HepG2 (cell line): ENCODE measurements around the gene C12orf43. TPM values are rescaled to one million over a fixed set of nuclear protein-coding genes. Genes with fewer than 3 reads are reported as not detected.

ENCODE experiments used
- BRD4 ChIP-seq: sonication (generic); formaldehyde crosslinking; IDR thresholded peaks from 2 replicates; pipeline ENCODE4 v1.4.0; 2020; ENCODE audit warnings: missing genetic modification reagents
- CREB1 ChIP-seq, 2 experiments: fragments of 450-650 bp in 1 of 2; IDR thresholded peaks; 2 replicates each; pipeline ENCODE4 v1.6.1; 2016 to 2017; ENCODE audit warnings: control low read depth in 1 of 2, mild to moderate bottlenecking in 1 of 2, missing compliant biosample characterization in 1 of 2, missing genetic modification characterization in 1 of 2
- ELF1 ChIP-seq: sonication (generic); formaldehyde crosslinking; IDR thresholded peaks from 2 replicates; pipeline ENCODE4 v1.4.0; 2020; ENCODE audit warnings: missing genetic modification reagents
- EP300 ChIP-seq, 3 experiments: sonication (generic) in 1 of 3; formaldehyde crosslinking in 1 of 3; IDR thresholded peaks; 2 replicates each; pipeline versions ENCODE4 v1.5.1 to v1.6.1; 2011 to 2020; ENCODE audit warnings: low read depth in 2 of 3, low read length in 2 of 3, borderline replicate concordance in 1 of 3, improper control_type of control experiment in 1 of 3, mild to moderate bottlenecking in 1 of 3, missing genetic modification reagents in 1 of 3, moderate library complexity in 1 of 3
- HES4 ChIP-seq: sonication (generic); formaldehyde crosslinking; IDR thresholded peaks from 2 replicates; pipeline ENCODE4 v1.9.0; 2021; ENCODE audit warnings: mild to moderate bottlenecking, missing genetic modification reagents, borderline replicate concordance
- HMG20B ChIP-seq: conservative IDR thresholded peaks from 2 replicates; pipeline ENCODE4 v1.6.1; 2016; ENCODE audit warnings: missing genetic modification reagents, missing compliant biosample characterization
- HNRNPL ChIP-seq: fragments of 200-400 bp; formaldehyde crosslinking; IDR thresholded peaks from 2 replicates; pipeline ENCODE4 v1.6.1; 2017; ENCODE audit warnings: mild to moderate bottlenecking, low read depth, low read length
- IRX3 ChIP-seq: sonication (generic); formaldehyde crosslinking; IDR thresholded peaks from 2 replicates; pipeline ENCODE4 v1.8.1; 2023; ENCODE audit warnings: mild to moderate bottlenecking, low read depth, missing genetic modification reagents, borderline replicate concordance
- KDM3A ChIP-seq: IDR thresholded peaks from 2 replicates; pipeline ENCODE4 v1.6.1; 2018; ENCODE audit warnings: low read depth, missing compliant biosample characterization
- MED13 ChIP-seq: sonication (generic); formaldehyde crosslinking; IDR thresholded peaks from 2 replicates; pipeline ENCODE4 v1.5.0; 2020; ENCODE audit warnings: missing genetic modification reagents
- MIER2 ChIP-seq: IDR thresholded peaks from 2 replicates; pipeline ENCODE4 v1.6.1; 2016; ENCODE audit warnings: missing biosample characterization, missing genetic modification reagents
- MZF1 ChIP-seq: sonication (generic); formaldehyde crosslinking; IDR thresholded peaks from 2 replicates; pipeline ENCODE4 v1.8.1; 2023; ENCODE audit warnings: mild to moderate bottlenecking, missing genetic modification reagents, borderline replicate concordance
- NFKB2 ChIP-seq: sonication (generic); formaldehyde crosslinking; IDR thresholded peaks from 2 replicates; pipeline ENCODE4 v1.4.0; 2020; ENCODE audit warnings: missing genetic modification reagents, borderline replicate concordance
- PITX1 ChIP-seq: sonication (generic); formaldehyde crosslinking; IDR thresholded peaks from 2 replicates; pipeline ENCODE4 v1.5.1; 2020; ENCODE audit warnings: mild to moderate bottlenecking, missing genetic modification reagents
- POLR2AphosphoS5 ChIP-seq: IDR thresholded peaks from 2 replicates; pipeline ENCODE4 v1.6.1; 2012; ENCODE audit warnings: low read depth, low read length
- RBFOX2 ChIP-seq: fragments of 200-400 bp; formaldehyde crosslinking; IDR thresholded peaks from 2 replicates; pipeline ENCODE4 v1.6.1; 2017; ENCODE audit warnings: low read depth, mild to moderate bottlenecking, low read length
- SALL2 ChIP-seq: sonication (generic); formaldehyde crosslinking; IDR thresholded peaks from 2 replicates; pipeline ENCODE4 v1.8.1; 2023; ENCODE audit warnings: mild to moderate bottlenecking, missing genetic modification reagents, inconsistent platforms
- TAF1 ChIP-seq: sonication (generic); formaldehyde crosslinking; IDR thresholded peaks from 2 replicates; pipeline ENCODE4 v1.4.0; 2020; ENCODE audit warnings: missing genetic modification reagents
- YY1 ChIP-seq: IDR thresholded peaks from 2 replicates; pipeline ENCODE4 v1.6.1; 2011; ENCODE audit warnings: low read length, low read depth, moderate library complexity, mild to moderate bottlenecking; ENCODE audit not compliant: insufficient read depth, insufficient replicate concordance
- ZNF138 ChIP-seq: sonication (generic); formaldehyde crosslinking; IDR thresholded peaks from 2 replicates; pipeline ENCODE4 v1.5.0; 2020; ENCODE audit warnings: mild to moderate bottlenecking, low read depth, missing genetic modification reagents
- ZNF232 ChIP-seq: sonication (generic); formaldehyde crosslinking; IDR thresholded peaks from 2 replicates; pipeline ENCODE4 v1.4.0; 2020; ENCODE audit warnings: missing genetic modification reagents, borderline replicate concordance
- ZNF253 ChIP-seq: sonication (generic); formaldehyde crosslinking; IDR thresholded peaks from 2 replicates; pipeline ENCODE4 v1.8.0; 2022; ENCODE audit warnings: mild to moderate bottlenecking, missing genetic modification reagents, borderline replicate concordance
- ZNF556 ChIP-seq: sonication (generic); formaldehyde crosslinking; IDR thresholded peaks from 2 replicates; pipeline ENCODE4 v1.4.0; 2020; ENCODE audit warnings: mild to moderate bottlenecking, missing genetic modification reagents, borderline replicate concordance
- ZNF570 ChIP-seq: sonication (generic); formaldehyde crosslinking; IDR thresholded peaks from 2 replicates; pipeline ENCODE4 v1.4.0; 2020; ENCODE audit warnings: mild to moderate bottlenecking, missing genetic modification reagents, borderline replicate concordance
- ZSCAN31 ChIP-seq: sonication (generic); formaldehyde crosslinking; IDR thresholded peaks from 2 replicates; pipeline ENCODE4 v1.5.0; 2020; ENCODE audit warnings: low read depth, mild to moderate bottlenecking, missing genetic modification reagents
- polyA plus RNA-seq, 8 experiments: library from polyadenylated mRNA; depleted of rRNA in 3 of 8; stranded (reverse) in 7 of 8; unstranded in 1 of 8; fragments of >200 nt; fragmentation: Illumina TruSeq in 4 of 8; extraction: Trizol in 4 of 8; gene quantifications; 2 replicates each; pipeline versions ENCODE4 v1.2.1 to v1.2.3, GENCODE V29; 2011 to 2016; ENCODE audit warnings: low read depth in 4 of 8, missing spikeins in 1 of 8, mixed read lengths in 1 of 8; ENCODE audit not compliant: insufficient read depth in 1 of 8
- total RNA-seq, 5 experiments: library from RNA; depleted of rRNA; stranded (reverse); fragments of >200 nt; fragmentation: Illumina TruSeq; extraction: Trizol; gene quantifications; 2 replicates each; pipeline ENCODE4 v1.2.3, GENCODE V29; 2016; ENCODE audit warnings: low read depth in 1 of 5
- TF ChIP-seq, protein P1 (sequence below): sonication (generic); formaldehyde crosslinking; IDR thresholded peaks from 2 replicates; pipeline ENCODE4 v1.4.0; 2020; ENCODE audit warnings: missing genetic modification reagents
- TF ChIP-seq, protein P2 (sequence below): sonication (generic); formaldehyde crosslinking; IDR thresholded peaks from 2 replicates; pipeline ENCODE4 v1.5.0; 2020; ENCODE audit warnings: mild to moderate bottlenecking, missing genetic modification reagents

The C12orf43 gene
- total and polyA plus RNA-seq, 2 of the 13 experiments (the other 11 are each of a cell fraction or from before 2014, with no cell fraction given) = 7.9 to 11.1 TPM

DNA sequence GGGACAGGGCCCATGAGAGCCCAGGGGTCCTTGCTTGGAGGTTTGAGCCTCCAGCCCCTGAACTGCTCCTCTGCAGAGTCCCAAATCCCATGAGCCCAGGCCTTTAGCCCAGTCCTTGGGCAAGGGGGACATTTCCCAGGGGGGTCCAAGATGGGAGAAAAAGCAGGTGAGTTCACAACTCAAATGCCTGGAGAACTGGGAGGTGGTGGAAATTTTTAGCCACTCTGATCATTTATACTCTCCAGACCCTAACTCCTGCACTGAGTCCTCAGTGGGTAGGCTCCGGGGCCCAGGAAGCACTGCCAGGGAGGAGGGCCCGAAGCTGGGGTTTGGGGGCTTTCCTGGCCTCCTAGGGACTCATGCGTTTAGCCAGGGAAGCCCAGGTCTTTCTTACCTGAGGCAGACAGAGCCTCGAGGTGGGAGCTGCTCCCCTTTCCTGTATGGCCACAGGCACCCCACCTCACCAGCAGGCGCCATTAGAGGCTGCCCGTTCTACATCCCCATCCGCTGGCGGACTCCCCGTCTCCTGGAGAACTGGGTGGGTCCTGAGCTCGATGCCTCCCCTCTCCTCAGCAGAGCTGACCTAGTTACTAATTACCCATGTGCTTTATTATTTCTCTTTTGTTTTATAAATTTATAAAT lies 36.9 kb downstream of the C12orf43 start (continued):
- TF ChIP-seq ZNF232 (0 out of 2 replicates have a peak, but pooled peaks have one; percentile 39), ZNF138 (0 out of 2 replicates have a peak, but pooled peaks have one; percentile 55), RBFOX2 (no peak), POLR2AphosphoS5 (peak; percentile 61; the same call in 1 of the 2 replicates), ZNF253 (CRISPR knock-in tag) (no peak), ZNF570 (CRISPR knock-in tag) (no peak), CREB1 (IDR thresholded peaks at IDR 0.05) (no peak), CREB1 (CRISPR knock-in tag; IDR thresholded peaks at IDR 0.05) (no peak), YY1 (peak; percentile 72), MIER2 (no peak), SALL2 (CRISPR knock-in tag) (0 out of 2 replicates have a peak, but pooled peaks have one; percentile 13), ELF1 (0 out of 2 replicates have a peak, but pooled peaks have one; percentile 5), NFKB2 (CRISPR knock-in tag) (no peak), EP300 (IDR thresholded peaks at IDR 0.05; ENCODE audit: low read depth in 2 of 2, low read length in 2 of 2) (no peak), EP300 (CRISPR knock-in tag; IDR thresholded peaks at IDR 0.05; ENCODE audit: borderline replicate concordance) (no peak), MED13 (CRISPR knock-in tag) (peak; percentile 43), KDM3A (no peak), ZNF556 (no peak), IRX3 (CRISPR knock-in tag) (no peak), HNRNPL (0 out of 2 replicates have a peak, but pooled peaks have one; percentile 58), TAF1 (CRISPR knock-in tag) (0 out of 2 replicates have a peak, but pooled peaks have one; percentile 40), ZSCAN31 (CRISPR knock-in tag) (0 out of 2 replicates have a peak, but pooled peaks have one; percentile 39), HES4 (CRISPR knock-in tag) (peak; percentile 71; the same call in 1 of the 2 replicates), PITX1 (CRISPR knock-in tag) (no peak), MZF1 (CRISPR knock-in tag) (no peak), BRD4 (CRISPR knock-in tag) (peak; percentile 53), HMG20B (no peak)
- TF ChIP-seq, protein P1, sequence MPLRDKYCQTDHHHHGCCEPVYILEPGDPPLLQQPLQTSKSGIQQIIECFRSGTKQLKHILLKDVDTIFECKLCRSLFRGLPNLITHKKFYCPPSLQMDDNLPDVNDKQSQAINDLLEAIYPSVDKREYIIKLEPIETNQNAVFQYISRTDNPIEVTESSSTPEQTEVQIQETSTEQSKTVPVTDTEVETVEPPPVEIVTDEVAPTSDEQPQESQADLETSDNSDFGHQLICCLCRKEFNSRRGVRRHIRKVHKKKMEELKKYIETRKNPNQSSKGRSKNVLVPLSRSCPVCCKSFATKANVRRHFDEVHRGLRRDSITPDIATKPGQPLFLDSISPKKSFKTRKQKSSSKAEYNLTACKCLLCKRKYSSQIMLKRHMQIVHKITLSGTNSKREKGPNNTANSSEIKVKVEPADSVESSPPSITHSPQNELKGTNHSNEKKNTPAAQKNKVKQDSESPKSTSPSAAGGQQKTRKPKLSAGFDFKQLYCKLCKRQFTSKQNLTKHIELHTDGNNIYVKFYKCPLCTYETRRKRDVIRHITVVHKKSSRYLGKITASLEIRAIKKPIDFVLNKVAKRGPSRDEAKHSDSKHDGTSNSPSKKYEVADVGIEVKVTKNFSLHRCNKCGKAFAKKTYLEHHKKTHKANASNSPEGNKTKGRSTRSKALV (CRISPR knock-in tag) = no peak
- TF ChIP-seq, protein P2, sequence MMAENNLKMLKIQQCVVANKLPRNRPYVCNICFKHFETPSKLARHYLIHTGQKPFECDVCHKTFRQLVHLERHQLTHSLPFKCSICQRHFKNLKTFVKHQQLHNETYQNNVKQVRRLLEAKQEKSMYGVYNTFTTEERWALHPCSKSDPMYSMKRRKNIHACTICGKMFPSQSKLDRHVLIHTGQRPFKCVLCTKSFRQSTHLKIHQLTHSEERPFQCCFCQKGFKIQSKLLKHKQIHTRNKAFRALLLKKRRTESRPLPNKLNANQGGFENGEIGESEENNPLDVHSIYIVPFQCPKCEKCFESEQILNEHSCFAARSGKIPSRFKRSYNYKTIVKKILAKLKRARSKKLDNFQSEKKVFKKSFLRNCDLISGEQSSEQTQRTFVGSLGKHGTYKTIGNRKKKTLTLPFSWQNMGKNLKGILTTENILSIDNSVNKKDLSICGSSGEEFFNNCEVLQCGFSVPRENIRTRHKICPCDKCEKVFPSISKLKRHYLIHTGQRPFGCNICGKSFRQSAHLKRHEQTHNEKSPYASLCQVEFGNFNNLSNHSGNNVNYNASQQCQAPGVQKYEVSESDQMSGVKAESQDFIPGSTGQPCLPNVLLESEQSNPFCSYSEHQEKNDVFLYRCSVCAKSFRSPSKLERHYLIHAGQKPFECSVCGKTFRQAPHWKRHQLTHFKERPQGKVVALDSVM (CRISPR knock-in tag) = no peak
- TF ChIP-seq, all 625 proteins: peak for 38
